IPS-15b (cell line): ENCODE measurements around the gene HDLBP.

Experiments used
- H3K27me3 ChIP-seq: one replicate; pipeline ENCODE4 v1.6.1; 2013; ENCODE audit warnings: low read length; ENCODE audit not compliant: control insufficient read depth, insufficient read depth
- H3K36me3 ChIP-seq: one replicate; pipeline ENCODE4 v1.6.1; 2013; ENCODE audit warnings: low read length; ENCODE audit not compliant: control insufficient read depth, insufficient read depth
- H3K4me1 ChIP-seq: one replicate; pipeline ENCODE4 v1.6.1; 2013; ENCODE audit warnings: mild to moderate bottlenecking, low read length; ENCODE audit not compliant: control insufficient read depth, insufficient read depth
- H3K4me3 ChIP-seq: one replicate; pipeline ENCODE4 v1.5.1; 2013; ENCODE audit warnings: low read depth, low read length
- H3K9ac ChIP-seq: one replicate; pipeline ENCODE4 v1.6.1; 2013; ENCODE audit warnings: low read depth, mild to moderate bottlenecking, low read length
- H3K9me3 ChIP-seq: one replicate; pipeline ENCODE4 v1.6.1; 2013; ENCODE audit warnings: mild to moderate bottlenecking, low read length; ENCODE audit not compliant: control insufficient read depth, insufficient read depth

The HDLBP gene

GRCh38 chr2:241269707-241270520 lies 45.6 kb downstream of the HDLBP start:
- Histone ChIP-seq H3K27me3 (no peaks in the 10 kb centered on the region), H3K4me1 (peaks cover 4% of the 10 kb centered on the region), H3K4me3 (no peak overlapping the region), H3K9me3 (no peaks in the 10 kb centered on the region), H3K36me3 (peaks cover 14% of the 10 kb centered on the region), H3K9ac (no peak overlapping the region)

GRCh38 chr2:241268716-241269445 lies 46.6 kb downstream of the HDLBP start:
- Histone ChIP-seq H3K4me3 (no peak overlapping the region), H3K4me1 (peaks cover 4% of the 10 kb centered on the region), H3K36me3 (peaks cover 14% of the 10 kb centered on the region), H3K9ac (no peak overlapping the region), H3K9me3 (no peaks in the 10 kb centered on the region), H3K27me3 (no peaks in the 10 kb centered on the region)

DNA sequence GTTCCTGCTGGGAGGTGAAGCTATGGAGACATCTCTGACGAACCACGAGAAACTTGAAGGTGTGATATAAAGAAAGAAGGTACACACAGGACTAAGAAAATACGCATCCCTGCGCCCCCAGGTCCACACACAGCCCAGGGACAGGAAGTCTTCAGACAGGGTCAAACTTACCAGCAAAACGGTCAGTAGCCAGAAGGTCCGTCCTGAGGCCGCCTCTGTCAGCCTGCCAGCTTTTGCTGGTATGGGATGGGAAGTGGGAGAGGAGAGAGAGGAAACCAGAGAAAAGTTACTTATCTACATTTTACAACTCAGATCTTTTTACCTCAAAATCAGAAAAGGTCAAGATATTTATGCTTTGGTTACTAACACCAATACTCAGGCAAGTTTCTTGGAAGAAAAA lies 47.2 kb downstream of the HDLBP start:
- H3K4me3 ChIP-seq, result no peak overlapping the region
- H3K9ac ChIP-seq, result no peak overlapping the region
- no peaks in the 10 kb centered on the region for H3K27me3 ChIP-seq
- peaks cover 19% of the 10 kb centered on the region for H3K36me3 ChIP-seq
- peaks cover 4% of the 10 kb centered on the region for H3K4me1 ChIP-seq
- no peaks in the 10 kb centered on the region for H3K9me3 ChIP-seq

DNA sequence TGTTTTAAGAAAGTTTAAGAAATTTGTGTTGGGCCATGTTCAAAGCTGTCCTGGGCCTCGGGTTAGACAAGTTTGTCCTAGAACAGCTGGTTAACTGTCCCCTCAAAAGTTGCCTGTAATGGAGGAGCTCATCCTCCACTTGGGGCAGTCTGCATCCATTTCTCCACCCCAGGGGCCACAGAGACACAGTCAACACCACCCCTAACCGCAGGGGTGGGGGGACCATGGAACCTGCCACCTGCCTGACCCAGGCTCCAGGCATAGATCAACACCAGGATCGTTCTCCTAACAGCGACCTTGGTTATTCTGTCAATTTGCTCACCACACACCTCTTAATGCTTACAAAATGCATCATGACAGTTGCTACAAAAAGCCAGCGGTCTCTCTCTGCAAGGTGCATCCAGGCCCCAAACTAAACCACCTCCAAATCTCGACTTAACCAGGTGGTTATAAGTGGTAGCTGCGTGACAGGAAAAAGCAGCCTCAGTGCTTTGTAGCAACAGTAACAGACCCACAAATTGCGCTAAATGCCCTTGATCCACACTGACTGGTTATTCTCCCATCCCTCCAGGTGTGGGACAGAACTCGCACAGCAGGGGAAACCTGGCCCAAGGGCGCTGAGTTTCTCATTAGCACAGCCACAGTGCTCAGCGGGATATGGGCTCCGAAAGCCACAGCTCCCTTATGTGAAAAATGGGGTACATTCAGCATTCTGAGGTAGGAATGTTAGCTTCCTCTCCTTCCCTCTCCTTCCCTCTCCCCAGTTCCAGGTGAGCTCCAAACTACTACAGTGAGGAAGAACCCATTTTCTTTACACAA lies 48.0 kb downstream of the HDLBP start:
- Histone ChIP-seq H3K4me1 (peaks cover 4% of the 10 kb centered on the region), H3K27me3 (no peaks in the 10 kb centered on the region), H3K9me3 (no peaks in the 10 kb centered on the region), H3K36me3 (peaks cover 27% of the 10 kb centered on the region), H3K9ac (no peak overlapping the region), H3K4me3 (no peak overlapping the region)

- Histone ChIP-seq H3K4me1 (peaks cover 4% of the 10 kb centered on the region), H3K9me3 (no peaks in the 10 kb centered on the region), H3K9ac (no peak overlapping the region), H3K27me3 (no peaks in the 10 kb centered on the region), H3K4me3 (no peak overlapping the region), H3K36me3 (peaks cover 45% of the 10 kb centered on the region)
Observed at GRCh38 chr2:241265506-241265905, 50.0 kb downstream of the HDLBP start.

GRCh38 chr2:241263061-241263460 lies 52.4 kb downstream of the HDLBP start:
- no peaks in the 10 kb centered on the region for H3K27me3 ChIP-seq
- peaks cover 4% of the 10 kb centered on the region for H3K4me1 ChIP-seq
- no peak overlapping the region for H3K4me3 ChIP-seq
- no peaks in the 10 kb centered on the region for H3K9me3 ChIP-seq
- no peak overlapping the region for H3K9ac ChIP-seq
- peaks cover 48% of the 10 kb centered on the region for H3K36me3 ChIP-seq

DNA sequence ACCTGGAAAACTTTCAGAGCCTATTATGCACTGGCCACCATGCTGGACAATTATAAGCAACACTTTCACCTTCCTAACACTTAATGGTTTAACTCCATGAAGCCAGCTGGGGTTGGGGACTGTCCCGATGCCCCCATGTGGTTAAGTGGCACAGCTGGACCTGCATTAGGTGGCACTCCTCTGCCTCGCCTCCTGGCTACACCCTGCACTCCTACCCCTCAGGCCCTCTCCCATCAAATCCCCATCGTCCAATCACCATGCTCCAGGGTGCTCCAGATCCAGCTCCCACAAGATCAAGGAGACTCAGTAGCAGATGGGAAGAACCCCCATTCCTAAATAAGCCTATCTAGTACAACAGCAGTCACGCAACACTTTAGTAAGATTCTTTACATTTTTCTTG lies 53.8 kb downstream of the HDLBP start:
- Histone ChIP-seq H3K27me3 (no peaks in the 10 kb centered on the region), H3K4me3 (no peak overlapping the region), H3K4me1 (no peaks in the 10 kb centered on the region), H3K9me3 (no peaks in the 10 kb centered on the region), H3K9ac (no peak overlapping the region), H3K36me3 (peaks cover 53% of the 10 kb centered on the region)

DNA sequence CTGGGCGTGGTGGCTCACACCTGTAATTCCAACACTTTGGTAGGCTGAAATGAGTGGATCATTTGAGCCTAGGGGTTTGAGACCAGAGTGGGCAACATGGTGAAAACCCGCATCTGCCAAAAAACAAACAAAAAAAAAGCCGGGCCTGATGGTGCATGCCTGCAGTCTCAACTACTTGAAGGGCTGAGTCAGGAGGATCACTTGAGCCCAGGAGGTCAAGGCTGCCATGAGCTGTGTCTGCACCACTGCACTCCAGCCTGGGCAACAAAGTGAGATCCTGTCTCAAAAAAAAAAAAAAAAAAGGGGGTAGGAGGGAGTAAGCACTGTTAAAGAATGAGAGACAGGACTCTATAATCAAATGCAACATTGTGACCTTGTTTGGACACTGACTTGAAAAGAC lies 54.6 kb downstream of the HDLBP start:
- no peak overlapping the region for H3K9ac ChIP-seq
- no peaks in the 10 kb centered on the region for H3K9me3 ChIP-seq
- H3K4me1 ChIP-seq, result no peaks in the 10 kb centered on the region
- H3K4me3 ChIP-seq, result no peak overlapping the region
- no peaks in the 10 kb centered on the region for H3K27me3 ChIP-seq
- H3K36me3 ChIP-seq, result peaks cover 56% of the 10 kb centered on the region

DNA sequence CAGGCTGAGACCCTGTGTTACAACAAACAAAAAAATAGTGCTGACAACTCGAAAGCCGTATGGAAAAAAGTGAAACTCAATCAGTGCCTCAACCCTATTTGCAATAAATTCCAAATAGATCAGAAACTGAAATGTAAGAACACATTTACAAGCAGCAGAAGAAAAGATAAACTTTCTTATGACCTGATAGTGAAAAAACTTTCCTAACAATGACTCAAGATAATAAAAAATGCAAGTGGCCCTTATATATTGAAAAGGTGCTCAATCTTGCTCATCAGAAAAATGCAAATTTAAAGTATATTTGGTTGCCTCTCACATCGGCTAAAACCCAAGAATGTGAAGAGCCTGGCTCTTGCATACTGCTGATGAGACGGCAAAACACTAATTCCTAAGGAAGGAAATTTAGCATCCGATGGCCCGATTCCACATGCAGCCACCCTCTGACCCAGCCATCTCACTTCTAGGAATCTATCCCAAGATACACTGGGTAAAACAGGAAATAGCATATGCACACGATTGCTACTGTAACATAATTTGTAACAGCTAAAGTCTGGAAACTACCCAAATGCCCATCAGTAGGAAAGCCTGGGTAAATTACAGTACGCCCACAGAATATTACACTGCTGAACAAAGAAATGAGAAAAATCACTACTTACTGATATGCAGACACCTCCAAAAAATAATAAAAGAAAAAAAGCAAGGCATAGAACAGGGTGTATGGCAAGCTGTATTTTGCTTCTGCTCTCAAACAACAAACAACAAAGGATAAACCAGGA lies 56.8 kb downstream of the HDLBP start:
- Histone ChIP-seq H3K9ac (no peak overlapping the region), H3K4me3 (no peak overlapping the region), H3K4me1 (no peaks in the 10 kb centered on the region), H3K36me3 (peaks cover 68% of the 10 kb centered on the region), H3K27me3 (no peaks in the 10 kb centered on the region), H3K9me3 (no peaks in the 10 kb centered on the region)

- Histone ChIP-seq H3K36me3 (peaks cover 69% of the 10 kb centered on the region), H3K9me3 (no peaks in the 10 kb centered on the region), H3K4me3 (no peak overlapping the region), H3K9ac (no peak overlapping the region), H3K27me3 (no peaks in the 10 kb centered on the region), H3K4me1 (no peaks in the 10 kb centered on the region)
Observed at GRCh38 chr2:241257419-241258032, 57.9 kb downstream of the HDLBP start.

DNA sequence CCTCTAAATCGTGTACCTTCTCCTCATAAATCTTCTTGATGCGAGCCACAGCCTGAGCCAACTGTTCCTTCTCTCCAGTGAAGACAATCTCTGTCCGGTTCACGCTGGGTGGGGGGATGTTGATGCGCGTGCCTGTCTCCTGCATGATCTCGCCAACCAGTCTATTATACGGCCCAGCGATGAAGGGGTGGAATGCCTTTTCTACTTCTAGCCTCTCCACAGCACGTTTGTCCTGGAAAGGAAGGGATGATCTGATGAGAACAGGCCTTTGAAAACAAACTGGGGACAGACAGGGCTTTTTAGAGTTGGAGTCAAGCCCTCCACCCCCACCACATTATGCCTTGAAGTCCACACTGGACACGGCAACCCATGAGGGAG lies 59.3 kb downstream of the HDLBP start:
- no peaks in the 10 kb centered on the region for H3K9me3 ChIP-seq
- no peak overlapping the region for H3K9ac ChIP-seq
- peaks cover 67% of the 10 kb centered on the region for H3K36me3 ChIP-seq
- no peaks in the 10 kb centered on the region for H3K4me1 ChIP-seq
- H3K4me3 ChIP-seq, result no peak overlapping the region
- H3K27me3 ChIP-seq, result no peaks in the 10 kb centered on the region
